Mucosa of rectum (tissue), 2 donors: ENCODE data around the gene TECTB.

Source experiments
- H3K27ac ChIP-seq, 2 donors: one replicate each; pipeline ENCODE4 v1.7.0; 2013; ENCODE audit warnings: inconsistent platforms in 2 of 2, low read depth in 2 of 2, low read length in 2 of 2
- H3K27me3 ChIP-seq, 2 donors: one replicate each; pipeline ENCODE4 v1.7.0; 2013; ENCODE audit warnings: low read length in 2 of 2; ENCODE audit not compliant: control insufficient read depth in 2 of 2, insufficient read depth in 2 of 2
- H3K36me3 ChIP-seq, 2 donors: one replicate each; pipeline ENCODE4 v1.7.0; 2013; ENCODE audit warnings: low read length in 2 of 2; ENCODE audit not compliant: control insufficient read depth in 2 of 2, insufficient read depth in 2 of 2
- H3K4me1 ChIP-seq, 2 donors: one replicate each; pipeline ENCODE4 v1.7.0; 2013; ENCODE audit warnings: low read length in 2 of 2, mild to moderate bottlenecking in 1 of 2; ENCODE audit not compliant: control insufficient read depth in 2 of 2, insufficient read depth in 2 of 2
- H3K4me3 ChIP-seq, 2 donors: one replicate each; pipeline ENCODE4 v1.7.0; 2013; ENCODE audit warnings: low read length in 2 of 2
- H3K9ac ChIP-seq, 2 donors: one replicate each; pipeline ENCODE4 v1.7.0; 2013; ENCODE audit warnings: low read length in 2 of 2, low read depth in 1 of 2, mild to moderate bottlenecking in 1 of 2
- H3K9me3 ChIP-seq, 2 donors: one replicate each; pipeline ENCODE4 v1.7.0; 2013; ENCODE audit warnings: low read length in 2 of 2; ENCODE audit not compliant: control insufficient read depth in 2 of 2
- donor health status: healthy.
- donor health status: Normal muscosa, but diverticular disease.

TECTB gene

GRCh38 chr10:112303528-112303927 is 20.3 kb downstream of the TECTB start:
- no peak overlapping the region for H3K4me3 ChIP-seq
- no peak overlapping the region for H3K27ac ChIP-seq
- no peaks in the 10 kb centered on the region for H3K9me3 ChIP-seq
- H3K9ac ChIP-seq = no peak overlapping the region
- no peaks in the 10 kb centered on the region for H3K4me1 ChIP-seq
- H3K36me3 ChIP-seq = no peaks in the 10 kb centered on the region
- H3K27me3 ChIP-seq = no peaks in the 10 kb centered on the region

GRCh38 chr10:112304267-112304859 is 21.2 kb downstream of the TECTB start:
- no peak overlapping the region for H3K9ac ChIP-seq
- no peaks in the 10 kb centered on the region for H3K27me3 ChIP-seq
- H3K36me3 ChIP-seq = no peaks in the 10 kb centered on the region
- H3K4me1 ChIP-seq = no peaks in the 10 kb centered on the region
- no peak overlapping the region for H3K27ac ChIP-seq
- H3K9me3 ChIP-seq = no peaks in the 10 kb centered on the region
- no peak overlapping the region for H3K4me3 ChIP-seq

DNA sequence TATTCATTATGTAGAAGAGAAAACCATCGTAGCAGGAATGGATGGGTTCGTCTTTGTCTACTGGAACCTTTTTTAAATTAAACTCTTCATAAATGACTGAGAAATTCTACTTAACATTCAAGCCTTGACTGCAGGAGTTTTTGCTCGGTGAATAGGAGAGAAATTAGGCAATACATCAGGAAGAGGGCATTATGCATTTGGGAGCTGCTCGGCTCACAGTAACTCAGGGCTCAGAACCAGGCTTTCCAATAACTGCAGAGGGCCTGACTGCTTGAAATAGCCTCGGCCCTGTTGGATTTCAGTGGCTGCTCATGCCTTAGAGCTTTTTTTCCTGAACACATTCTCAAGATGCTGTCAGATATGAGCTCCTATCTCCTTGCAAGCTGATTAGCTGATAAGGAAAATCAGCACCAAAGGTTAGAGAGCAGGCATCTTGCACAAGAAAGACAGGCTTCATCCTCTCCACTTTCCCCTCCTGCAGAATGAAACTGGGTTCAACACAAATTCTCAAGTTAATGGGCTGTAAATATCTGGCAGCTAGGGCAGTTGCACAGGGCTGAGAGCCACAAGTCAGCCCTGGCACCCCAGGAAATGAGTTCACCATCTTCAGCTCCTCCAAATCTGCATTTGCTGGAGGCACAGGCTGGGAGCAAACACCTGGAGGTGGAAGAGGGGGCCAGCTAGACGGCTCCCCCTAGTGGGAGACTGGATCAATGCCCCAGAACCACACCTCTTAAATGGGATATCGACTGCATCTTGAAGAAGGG is 24.3 kb downstream of the TECTB start:
- Histone ChIP-seq H3K4me3 (no peak overlapping the region), H3K9me3 (no peaks in the 10 kb centered on the region), H3K27me3 (no peaks in the 10 kb centered on the region), H3K9ac (no peak overlapping the region), H3K4me1 (no peaks in the 10 kb centered on the region), H3K27ac (no peak overlapping the region), H3K36me3 (no peaks in the 10 kb centered on the region)

GRCh38 chr10:112308125-112308502 is 24.9 kb downstream of the TECTB start:
- no peak overlapping the region for H3K4me3 ChIP-seq
- H3K9me3 ChIP-seq = no peaks in the 10 kb centered on the region
- no peaks in the 10 kb centered on the region for H3K4me1 ChIP-seq
- no peaks in the 10 kb centered on the region for H3K36me3 ChIP-seq
- H3K27ac ChIP-seq = no peak overlapping the region
- no peaks in the 10 kb centered on the region for H3K27me3 ChIP-seq
- no peak overlapping the region for H3K9ac ChIP-seq

DNA sequence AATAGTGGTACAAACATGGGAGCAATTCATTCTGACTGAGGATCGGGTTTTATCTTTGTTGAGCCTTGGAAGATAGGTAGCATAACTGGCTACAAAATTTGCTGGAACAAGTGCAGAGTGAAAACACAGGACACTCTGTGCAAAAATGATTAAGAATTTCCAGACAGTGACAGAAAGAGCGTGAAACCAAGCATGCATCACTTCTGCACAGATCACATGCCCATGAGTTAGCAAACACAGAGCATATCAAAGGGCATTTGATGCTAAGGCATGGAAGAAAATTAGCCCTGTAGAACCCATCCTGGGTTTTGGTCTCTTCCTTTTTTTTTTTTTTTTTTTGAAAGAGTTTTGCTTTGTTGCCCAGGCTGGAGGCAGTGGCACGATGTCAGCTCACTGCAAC is 28.3 kb downstream of the TECTB start:
- Histone ChIP-seq H3K4me3 (no peak overlapping the region), H3K9me3 (no peaks in the 10 kb centered on the region), H3K4me1 (no peaks in the 10 kb centered on the region), H3K27me3 (no peaks in the 10 kb centered on the region), H3K9ac (no peak overlapping the region), H3K27ac (no peak overlapping the region), H3K36me3 (no peaks in the 10 kb centered on the region)

- H3K9ac ChIP-seq = no peak overlapping the region
- no peaks in the 10 kb centered on the region for H3K4me1 ChIP-seq
- no peak overlapping the region for H3K4me3 ChIP-seq
- no peak overlapping the region for H3K27ac ChIP-seq
- H3K36me3 ChIP-seq = no peaks in the 10 kb centered on the region
- H3K27me3 ChIP-seq = no peaks in the 10 kb centered on the region
- no peaks in the 10 kb centered on the region for H3K9me3 ChIP-seq
Measured at GRCh38 chr10:112313234-112313633, 30.0 kb downstream of the TECTB start.

GRCh38 chr10:112313911-112314310 is 30.7 kb downstream of the TECTB start:
- Histone ChIP-seq H3K4me3 (no peak overlapping the region), H3K9me3 (no peaks in the 10 kb centered on the region), H3K36me3 (no peaks in the 10 kb centered on the region), H3K9ac (no peak overlapping the region), H3K27ac (no peak overlapping the region), H3K4me1 (no peaks in the 10 kb centered on the region), H3K27me3 (no peaks in the 10 kb centered on the region)

GRCh38 chr10:112314822-112315474 is 31.7 kb downstream of the TECTB start:
- H3K27me3 ChIP-seq = no peaks in the 10 kb centered on the region
- H3K9me3 ChIP-seq = no peaks in the 10 kb centered on the region
- H3K36me3 ChIP-seq = no peaks in the 10 kb centered on the region
- no peaks in the 10 kb centered on the region for H3K4me1 ChIP-seq
- no peak overlapping the region for H3K4me3 ChIP-seq
- H3K27ac ChIP-seq = no peak overlapping the region
- no peak overlapping the region for H3K9ac ChIP-seq

DNA sequence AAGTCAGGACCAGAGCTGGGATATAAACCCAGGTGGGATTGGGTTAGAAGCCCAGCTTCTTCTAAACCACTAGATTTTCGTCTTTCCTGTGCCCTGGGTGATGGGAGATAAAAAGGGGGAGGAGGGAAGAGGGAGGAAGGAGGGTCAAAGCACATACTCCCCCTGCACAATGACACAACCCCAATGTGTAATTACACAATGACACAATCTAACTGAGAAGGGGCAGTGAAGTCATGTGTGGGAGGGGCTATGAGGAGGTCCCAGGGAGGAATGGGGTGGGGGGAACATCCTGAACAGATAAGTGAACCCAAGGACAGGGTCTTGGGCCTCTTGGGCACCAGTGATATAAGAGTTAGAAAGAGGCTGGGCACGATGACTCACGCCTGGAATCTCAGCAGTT is 44.5 kb downstream of the TECTB start:
- Histone ChIP-seq H3K36me3 (no peaks in the 10 kb centered on the region), H3K4me3 (no peak overlapping the region), H3K9me3 (no peaks in the 10 kb centered on the region), H3K27me3 (no peaks in the 10 kb centered on the region), H3K9ac (no peak overlapping the region), H3K4me1 (peaks cover 7 to 28% of the 10 kb centered on the region in 2 donors), H3K27ac (no peak overlapping the region)

DNA sequence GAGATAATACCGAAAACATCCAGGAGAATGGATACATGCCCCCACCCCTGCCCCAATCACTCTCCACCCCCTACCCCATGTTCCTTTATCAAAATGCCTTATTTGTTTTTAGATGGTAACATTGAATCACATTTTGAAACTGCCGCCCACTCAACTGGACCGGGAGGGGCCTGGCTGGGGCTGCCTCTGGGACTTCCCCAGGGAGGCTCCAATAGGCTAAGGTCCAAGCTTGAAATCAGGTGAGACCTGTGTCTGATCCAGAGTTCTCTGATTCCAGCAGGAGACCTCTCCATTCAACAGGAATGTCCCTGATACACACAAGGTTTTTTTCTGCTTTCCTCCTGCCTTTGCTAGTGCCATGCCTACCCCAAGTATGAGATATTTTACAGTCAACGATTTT is 47.0 kb downstream of the TECTB start:
- Histone ChIP-seq H3K27ac (peak overlapping the region in 1 of 2 donors; percentile 74), H3K36me3 (no peaks in the 10 kb centered on the region), H3K4me1 (peaks cover 13 to 50% of the 10 kb centered on the region in 2 donors), H3K4me3 (no peak overlapping the region), H3K9ac (no peak overlapping the region), H3K9me3 (no peaks in the 10 kb centered on the region), H3K27me3 (no peaks in the 10 kb centered on the region)
